SH-SY5Y (cell line): ENCODE data around the gene TTLL6.

ENCODE experiments used
- GATA2 ChIP-seq: IDR thresholded peaks from 2 replicates; pipeline ENCODE4 v1.6.1; 2011; ENCODE audit warnings: mild to moderate bottlenecking, low read depth, low read length
- GATA3 ChIP-seq: IDR thresholded peaks from 2 replicates; pipeline ENCODE4 v1.6.1; 2011; ENCODE audit warnings: low read depth, mild to moderate bottlenecking, low read length, moderate library complexity

- TF ChIP-seq GATA2 (no peak), GATA3 (no peak)
Measured at GRCh38 chr17:48809182-48809581, 7.8 kb downstream of the TTLL6 start.
